ENCODE measurements around the gene MASP2.

- TF ChIP-seq POLR2A (IDR thresholded peaks at IDR 0.05) = no peak
- no peak for TF ChIP-seq CTCF (IDR thresholded peaks at IDR 0.05 in 4 of 5, conservative IDR thresholded peaks at IDR 0.05 in 1 of 5)
Measured at GRCh38 chr1:10990828-10991227, 56.2 kb downstream of the MASP2 start.

All from gastrocnemius medialis (tissue), 4 donors.